ENCODE measurements around the gene SLC5A10. TPM values are rescaled to one million over a fixed set of nuclear protein-coding genes. Genes with fewer than 3 reads are reported as not detected.
A peak's percentile ranks its signal among the peaks of the same experiment; 100 is the strongest.

SLC5A10 gene
- polyA plus RNA-seq, 1 donor (not counting 4 experiments of a cell fraction or from before 2014, with no cell fraction given), result not detected

GRCh38 chr17:18968945-18969887, 17.3 kb downstream of the SLC5A10 start:
- Histone ChIP-seq H3K36me3 (ENCODE audit: control insufficient read depth in 2 of 2, extremely low read depth in 1 of 2, insufficient read depth in 2 of 2, low read length in 2 of 2) (peaks cover 18 to 42% of the 10 kb centered on the region in 2 experiments), H2AFZ (ENCODE audit: control insufficient read depth, low read length) (no peak overlapping the region), H3K4me2 (ENCODE audit: control insufficient read depth, extremely low read depth, insufficient read depth, low read depth, low read length) (peak overlapping the region; percentile 25), H3K9ac (ENCODE audit: control insufficient read depth, extremely low read depth, insufficient read depth, low read length) (peak overlapping the region; percentile 54), H3K9me1 (ENCODE audit: control insufficient read depth, extremely low read depth, insufficient read depth, low read length) (peaks cover 16% of the 10 kb centered on the region), H4K20me1 (ENCODE audit: control insufficient read depth, extremely low read depth, insufficient read depth, low read length) (peaks cover 3% of the 10 kb centered on the region), H3K4me1 (ENCODE audit: control insufficient read depth, extremely low read depth, insufficient read depth, low read length) (peaks cover 41% of the 10 kb centered on the region), H3K9me3 (ENCODE audit: control insufficient read depth, low read depth, low read length) (no peaks in the 10 kb centered on the region), H3K4me3 (ENCODE audit: control insufficient read depth in 2 of 3, extremely low read depth in 1 of 3, insufficient read depth in 2 of 3, low read depth in 1 of 3, low read length in 3 of 3) (no peak overlapping the region), H3K27me3 (ENCODE audit: control insufficient read depth, extremely low read depth, insufficient read depth, low read length) (no peaks in the 10 kb centered on the region), H3K79me2 (ENCODE audit: control insufficient read depth, insufficient read depth, low read length) (peaks cover 12% of the 10 kb centered on the region), H3K27ac (ENCODE audit: control insufficient read depth, insufficient read depth, low read length) (peak overlapping the region; percentile 63)
- FAIRE-seq (peak; percentile 85), DNase-seq (ENCODE audit: low read depth, low spot score) (no peak)
- no peak for TF ChIP-seq EZH2 (IDR thresholded peaks at IDR 0.05; ENCODE audit: low read length)
- no peak for TF ChIP-seq CTCF (optimal IDR thresholded peaks at IDR 0.05 in 1 of 3, IDR thresholded peaks at IDR 0.05 in 1 of 3, conservative IDR thresholded peaks at IDR 0.05 in 1 of 3; ENCODE audit: extremely low read depth in 1 of 3, insufficient read depth in 2 of 3, low read length in 3 of 3)
- dilution Hi-C loops (cut with MboI; ENCODE audit: extremely low pct_ligation_motif_present, low sequenced_read_pairs), result no loop called here

GRCh38 chr17:18970582-18971480, 18.9 kb downstream of the SLC5A10 start:
- dilution Hi-C loops (cut with MboI; ENCODE audit: extremely low pct_ligation_motif_present, low sequenced_read_pairs), result no loop called here
- Histone ChIP-seq H4K20me1 (ENCODE audit: control insufficient read depth, extremely low read depth, insufficient read depth, low read length) (peaks cover 12% of the 10 kb centered on the region), H3K27me3 (ENCODE audit: control insufficient read depth, extremely low read depth, insufficient read depth, low read length) (no peaks in the 10 kb centered on the region), H3K9me1 (ENCODE audit: control insufficient read depth, extremely low read depth, insufficient read depth, low read length) (peaks cover 16% of the 10 kb centered on the region), H3K4me3 (ENCODE audit: control insufficient read depth in 2 of 3, extremely low read depth in 1 of 3, insufficient read depth in 2 of 3, low read depth in 1 of 3, low read length in 3 of 3) (no peak overlapping the region), H3K36me3 (ENCODE audit: control insufficient read depth in 2 of 2, extremely low read depth in 1 of 2, insufficient read depth in 2 of 2, low read length in 2 of 2) (peaks cover 21 to 48% of the 10 kb centered on the region in 2 experiments), H3K9ac (ENCODE audit: control insufficient read depth, extremely low read depth, insufficient read depth, low read length) (no peak overlapping the region), H3K27ac (ENCODE audit: control insufficient read depth, insufficient read depth, low read length) (no peak overlapping the region), H2AFZ (ENCODE audit: control insufficient read depth, low read length) (no peak overlapping the region), H3K79me2 (ENCODE audit: control insufficient read depth, insufficient read depth, low read length) (peaks cover 16% of the 10 kb centered on the region), H3K9me3 (ENCODE audit: control insufficient read depth, low read depth, low read length) (no peaks in the 10 kb centered on the region), H3K4me2 (ENCODE audit: control insufficient read depth, extremely low read depth, insufficient read depth, low read depth, low read length) (no peak overlapping the region), H3K4me1 (ENCODE audit: control insufficient read depth, extremely low read depth, insufficient read depth, low read length) (peaks cover 48% of the 10 kb centered on the region)
- TF ChIP-seq EZH2 (IDR thresholded peaks at IDR 0.05; ENCODE audit: low read length) (no peak), CTCF (optimal IDR thresholded peaks at IDR 0.05 in 1 of 3, IDR thresholded peaks at IDR 0.05 in 1 of 3, conservative IDR thresholded peaks at IDR 0.05 in 1 of 3; ENCODE audit: extremely low read depth in 1 of 3, insufficient read depth in 2 of 3, low read length in 3 of 3) (peak; percentile 27 to 40 (median 35))
- FAIRE-seq (no peak), DNase-seq (ENCODE audit: low read depth, low spot score) (no peak)

Measured in keratinocyte (primary cell).